ENCODE data around the gene ABCD2.
"Not testable (repeated sequence)": the region's sequence is repeated elsewhere in the genome, so short reads cannot be mapped to it uniquely, and the experiment has no call there.

Gene ABCD2

DNA sequence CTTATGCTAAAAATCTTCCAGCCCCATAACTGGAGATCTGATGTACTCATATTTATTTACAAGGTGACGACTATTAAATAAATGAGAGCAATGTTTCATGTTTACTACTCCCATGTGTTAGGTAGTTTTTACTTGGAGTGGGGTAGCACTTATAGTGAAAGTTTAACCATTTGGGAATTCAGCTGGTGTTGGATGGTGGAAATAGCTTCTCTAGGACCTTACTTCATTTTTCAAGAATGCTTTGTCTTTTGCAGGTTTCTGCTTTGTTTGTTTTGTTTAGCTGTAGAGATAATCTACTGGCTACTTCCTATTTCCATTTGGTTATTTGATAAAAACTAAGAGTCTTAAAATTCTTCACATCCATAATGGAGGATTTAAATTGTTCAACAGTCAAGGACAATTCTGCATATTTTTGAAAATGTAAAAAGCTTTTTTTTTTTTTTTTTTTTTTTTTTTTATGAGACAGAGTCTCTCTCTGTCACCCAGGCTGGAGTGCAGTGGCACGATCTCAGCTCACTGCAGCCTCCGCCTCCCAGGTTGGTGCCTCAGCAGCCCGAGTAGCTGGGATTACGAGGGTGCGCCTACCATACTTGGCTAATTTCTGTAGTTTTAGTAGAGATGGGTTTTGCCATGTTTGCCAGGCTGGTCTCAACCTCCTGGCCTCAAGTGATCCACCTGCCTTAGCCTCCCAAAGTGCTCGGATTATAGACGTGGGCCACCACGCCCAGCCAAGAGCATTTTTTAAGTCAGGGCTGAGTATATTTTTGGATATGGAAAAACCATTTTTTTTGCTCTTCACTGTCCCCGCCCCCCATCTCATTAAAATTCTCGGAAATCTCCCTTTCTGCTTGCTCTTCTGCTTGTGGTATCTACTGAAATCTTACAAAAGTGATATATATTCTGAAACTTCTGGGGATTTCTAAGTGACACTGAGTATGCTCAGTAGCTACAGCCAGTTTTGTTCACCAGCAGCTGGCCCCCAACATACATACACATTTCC lies 1.4 kb upstream of the ABCD2 start:
- DNase-seq = no peak

GRCh38 chr12:39619316-39619659 lies 315 bp downstream of the ABCD2 start:
- DNase-seq = no peak
- no peak for TF ChIP-seq GATA1 (IDR thresholded peaks at IDR 0.05; ENCODE audit: low read depth, low read length)
- no peak for TF ChIP-seq POLR2A (IDR thresholded peaks at IDR 0.05; ENCODE audit: low read length)

More for the DNA sequence above, 1.4 kb upstream of the ABCD2 start:
- TF ChIP-seq GATA1 (IDR thresholded peaks at IDR 0.05; ENCODE audit: low read depth, low read length) (no peak), POLR2A (IDR thresholded peaks at IDR 0.05; ENCODE audit: low read length) (no peak)

DNA sequence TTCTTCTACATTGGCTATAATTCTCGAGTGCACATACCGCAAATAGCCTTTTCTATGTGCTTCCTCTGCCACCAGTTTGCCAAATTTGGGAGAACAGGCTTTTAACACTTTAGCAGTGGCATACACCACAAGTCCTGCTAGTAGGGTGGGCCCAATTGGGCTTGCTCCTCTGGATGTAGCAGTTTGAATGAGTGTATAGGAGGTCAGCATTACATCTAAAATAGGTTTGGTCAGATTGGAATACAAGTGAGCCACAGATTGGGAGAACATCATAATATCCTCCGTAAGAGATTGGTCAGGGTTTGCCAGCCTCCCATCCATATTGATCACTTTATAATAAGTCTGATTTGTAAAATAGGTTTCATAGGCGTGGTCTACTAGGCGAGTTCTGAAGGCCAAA lies 902 bp downstream of the ABCD2 start:
- no peak for DNase-seq
- no peak for TF ChIP-seq POLR2A (IDR thresholded peaks at IDR 0.05; ENCODE audit: low read length)
- TF ChIP-seq GATA1 (IDR thresholded peaks at IDR 0.05; ENCODE audit: low read depth, low read length) = no peak

- DNase-seq = no peak
These were observed 1.7 kb downstream of the ABCD2 start for GRCh38 chr12:39617887-39618286.

DNA sequence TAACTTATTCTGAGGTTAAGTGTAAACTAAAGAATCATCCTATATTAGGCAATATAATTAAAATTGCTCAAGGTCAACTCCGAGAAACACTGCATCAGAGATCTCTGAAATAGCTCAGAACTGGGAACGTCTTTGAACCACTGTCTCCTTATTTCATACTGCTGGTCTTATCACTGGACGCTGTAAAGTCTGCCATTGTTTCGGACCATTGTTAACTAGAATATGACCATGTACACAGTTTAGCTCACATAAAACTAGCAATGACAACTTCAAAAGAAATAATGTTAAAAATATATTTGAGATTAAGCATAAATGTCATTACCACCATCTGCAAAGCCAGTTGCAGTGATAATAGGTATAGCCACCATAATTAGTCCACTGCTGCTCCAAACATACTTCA lies 2.9 kb downstream of the ABCD2 start:
- no peak for TF ChIP-seq POLR2A (IDR thresholded peaks at IDR 0.05; ENCODE audit: low read length)
- no peak for TF ChIP-seq GATA1 (IDR thresholded peaks at IDR 0.05; ENCODE audit: low read depth, low read length)
- DNase-seq = no peak

More at GRCh38 chr12:39617887-39618286, 1.7 kb downstream of the ABCD2 start:
- TF ChIP-seq GATA1 (IDR thresholded peaks at IDR 0.05; ENCODE audit: low read depth, low read length) (no peak), POLR2A (IDR thresholded peaks at IDR 0.05; ENCODE audit: low read length) (no peak)

GRCh38 chr12:39616251-39616650 lies 3.4 kb downstream of the ABCD2 start:
- no peak for TF ChIP-seq GATA1 (IDR thresholded peaks at IDR 0.05; ENCODE audit: low read depth, low read length)
- no peak for TF ChIP-seq POLR2A (IDR thresholded peaks at IDR 0.05; ENCODE audit: low read length)
- no peak for DNase-seq

- TF ChIP-seq GATA1 (IDR thresholded peaks at IDR 0.05; ENCODE audit: low read depth, low read length) (no peak), POLR2A (IDR thresholded peaks at IDR 0.05; ENCODE audit: low read length) (no peak)
- DNase-seq = no peak
These were observed 6.1 kb downstream of the ABCD2 start for GRCh38 chr12:39613525-39613924.

DNA sequence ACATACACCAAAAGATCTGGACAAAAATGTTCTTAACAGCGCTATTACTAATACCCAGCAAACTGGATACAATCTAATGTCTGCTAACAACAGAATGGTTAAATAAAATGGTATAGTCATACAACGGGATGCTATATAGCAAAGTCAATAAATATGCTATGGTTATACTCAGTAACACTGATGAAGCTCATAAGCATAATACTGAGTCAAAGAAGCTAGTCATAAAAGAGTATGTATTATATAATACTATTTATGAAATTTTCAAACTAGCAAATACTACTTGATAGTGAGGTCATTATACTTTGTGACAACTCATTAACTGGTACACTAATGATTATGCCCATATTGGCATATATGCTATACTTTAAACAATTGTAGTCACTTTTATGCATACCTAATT lies 7.4 kb downstream of the ABCD2 start:
- no peak for TF ChIP-seq POLR2A (IDR thresholded peaks at IDR 0.05; ENCODE audit: low read length)
- TF ChIP-seq GATA1 (IDR thresholded peaks at IDR 0.05; ENCODE audit: low read depth, low read length) = no peak
- no peak for DNase-seq

- DNase-seq = no peak
- TF ChIP-seq GATA1 (IDR thresholded peaks at IDR 0.05; ENCODE audit: low read depth, low read length) (no peak), POLR2A (IDR thresholded peaks at IDR 0.05; ENCODE audit: low read length) (no peak)
These were observed 7.8 kb downstream of the ABCD2 start for GRCh38 chr12:39611818-39612217.

DNA sequence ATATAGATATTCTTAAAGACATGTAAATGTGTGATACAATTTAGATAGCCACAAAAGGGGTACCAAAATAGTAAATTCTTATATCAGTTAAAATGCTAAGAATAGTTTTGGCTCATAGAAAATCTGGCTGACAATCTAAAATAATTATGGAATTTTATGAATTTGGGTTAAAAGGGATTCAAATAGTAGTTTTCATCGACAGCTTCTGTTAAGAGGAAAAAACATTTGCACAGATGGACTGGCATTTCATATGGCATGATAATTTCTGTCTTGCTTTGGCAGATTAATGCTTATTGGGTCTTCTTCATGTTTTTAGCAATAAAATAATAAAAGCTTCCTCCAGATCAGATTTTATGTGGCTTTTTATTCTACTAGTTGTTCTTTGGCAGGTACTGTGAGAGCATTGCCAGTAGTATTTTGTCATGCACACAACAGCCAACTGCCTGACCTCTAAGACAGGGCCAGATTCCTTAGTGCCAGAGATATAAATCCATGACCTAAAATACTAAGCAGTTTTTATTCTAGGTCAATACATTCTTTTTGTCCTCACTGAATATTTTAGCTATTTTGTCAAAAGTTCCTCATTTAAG lies 9.1 kb downstream of the ABCD2 start:
- TF ChIP-seq GATA1 (IDR thresholded peaks at IDR 0.05; ENCODE audit: low read depth, low read length) (no peak), POLR2A (IDR thresholded peaks at IDR 0.05; ENCODE audit: low read length) (no peak)

DNA sequence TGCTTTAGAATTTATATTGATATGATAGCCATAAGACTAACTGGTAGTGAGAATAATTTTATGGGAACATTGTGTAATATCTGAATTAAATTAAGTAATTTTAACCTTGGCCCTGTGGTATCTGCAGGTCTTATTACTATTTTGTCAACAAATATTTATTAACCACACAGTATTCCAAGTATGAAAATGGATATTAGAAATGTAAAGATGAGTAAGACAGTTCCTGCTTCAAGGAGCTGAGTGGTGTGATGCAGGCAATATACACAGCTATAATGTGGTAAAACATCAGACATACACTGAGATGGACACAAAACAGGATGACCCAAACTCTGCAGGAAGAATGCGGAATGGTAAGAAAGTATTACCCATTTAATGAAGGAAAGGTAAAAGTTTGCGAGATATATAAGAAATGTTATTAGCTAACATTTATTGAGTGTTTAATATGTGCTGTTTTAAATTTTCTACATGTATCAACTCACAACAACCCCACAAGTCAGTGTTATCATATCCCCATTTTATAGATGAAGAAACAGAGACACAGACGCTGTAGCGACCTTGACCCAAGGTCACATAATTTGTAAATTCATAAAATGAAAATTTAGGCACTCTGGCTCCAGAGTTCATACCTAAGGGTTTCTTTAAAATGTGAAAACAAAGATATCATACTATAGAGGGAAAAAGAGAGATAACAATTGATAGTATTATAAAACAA lies 12.7 kb downstream of the ABCD2 start:
- no peak for DNase-seq
- TF ChIP-seq POLR2A (IDR thresholded peaks at IDR 0.05; ENCODE audit: low read length) = no peak
- no peak for TF ChIP-seq GATA1 (IDR thresholded peaks at IDR 0.05; ENCODE audit: low read depth, low read length)

More for the DNA sequence above, 9.1 kb downstream of the ABCD2 start:
- DNase-seq = no peak

DNA sequence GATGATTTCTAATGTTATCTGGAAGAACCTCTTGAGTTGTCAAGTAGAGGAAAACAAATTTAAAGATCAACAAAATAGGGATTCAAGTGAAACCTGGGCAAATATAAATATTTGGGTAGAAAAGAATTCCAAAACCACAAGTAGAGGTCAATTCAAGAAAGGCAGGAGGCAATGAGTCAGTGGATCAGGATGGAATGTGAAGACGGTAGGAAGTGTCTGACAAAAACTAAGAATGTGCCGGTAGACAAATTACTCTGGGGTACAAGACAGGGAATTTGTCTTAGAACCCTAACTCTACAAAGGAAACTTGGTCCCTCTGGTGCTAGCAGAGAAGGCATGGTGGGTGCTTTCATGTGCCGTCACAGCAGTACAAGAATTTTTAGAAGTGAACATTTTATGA lies 13.6 kb downstream of the ABCD2 start:
- no peak for TF ChIP-seq POLR2A (IDR thresholded peaks at IDR 0.05; ENCODE audit: low read length)
- no peak for TF ChIP-seq GATA1 (IDR thresholded peaks at IDR 0.05; ENCODE audit: low read depth, low read length)
- no peak for DNase-seq

GRCh38 chr12:39605501-39605900 lies 14.1 kb downstream of the ABCD2 start:
- TF ChIP-seq GATA1 (IDR thresholded peaks at IDR 0.05; ENCODE audit: low read depth, low read length) (no peak), POLR2A (IDR thresholded peaks at IDR 0.05; ENCODE audit: low read length) (no peak)
- DNase-seq = no peak

DNA sequence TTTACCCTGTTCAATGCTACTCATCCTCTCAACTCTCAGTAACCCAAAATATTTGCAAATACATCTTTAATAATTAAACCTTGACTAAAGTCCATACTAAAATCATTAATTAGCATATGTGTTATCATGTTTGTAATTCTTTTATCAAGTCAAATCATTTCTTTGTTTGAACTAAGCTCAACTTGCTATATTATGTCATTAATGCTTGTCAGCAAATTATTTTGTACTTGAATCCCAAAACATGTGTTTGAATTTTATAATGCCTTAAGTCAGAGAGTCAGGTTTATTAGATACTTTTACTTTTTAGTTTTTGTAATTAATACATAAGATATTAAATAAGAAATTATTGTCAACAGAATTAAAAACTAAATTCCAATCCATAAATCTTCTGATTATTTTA lies 16.5 kb downstream of the ABCD2 start:
- no peak for DNase-seq
- TF ChIP-seq POLR2A (IDR thresholded peaks at IDR 0.05; ENCODE audit: low read length) (no peak), GATA1 (IDR thresholded peaks at IDR 0.05; ENCODE audit: low read depth, low read length) (no peak)

- DNase-seq = not testable (repeated sequence)
These were observed 17.7 kb downstream of the ABCD2 start for GRCh38 chr12:39601951-39602350.

All from erythroblast (primary cell).